Measurements from ENCODE around the gene MED7.

- no peak for TF ChIP-seq CREB3 (CRISPR knock-in tag; IDR thresholded peaks at IDR 0.05)
- no peak for TF ChIP-seq POLR2A (IDR thresholded peaks at IDR 0.05; ENCODE audit: insufficient read depth in 1 of 2, low read depth in 2 of 2, low read length in 2 of 2)
- no peak for TF ChIP-seq RBAK (CRISPR knock-in tag; IDR thresholded peaks at IDR 0.05)
- no peak for TF ChIP-seq ATF3 (CRISPR knock-in tag; IDR thresholded peaks at IDR 0.05)
- no peak for TF ChIP-seq CTCF (CRISPR knock-in tag; IDR thresholded peaks at IDR 0.05)
- TF ChIP-seq GATA4 (IDR thresholded peaks at IDR 0.05; ENCODE audit: borderline replicate concordance, low read depth): no peak
- TF ChIP-seq ZNF350 (CRISPR knock-in tag; IDR thresholded peaks at IDR 0.05; ENCODE audit: borderline replicate concordance, low read depth): no peak
- TF ChIP-seq HDAC6 (IDR thresholded peaks at IDR 0.05; ENCODE audit: low read depth, low read length): no peak
- TF ChIP-seq ZNF761 (CRISPR knock-in tag; conservative IDR thresholded peaks at IDR 0.05): no peak
- TF ChIP-seq HMGXB4 (CRISPR knock-in tag; IDR thresholded peaks at IDR 0.05; ENCODE audit: borderline replicate concordance in 1 of 2, low read depth in 1 of 2): no peak
These were observed 35.8 kb downstream of the MED7 start for GRCh38 chr5:157106630-157107461.
